Small intestine (tissue), 7 donors: ENCODE results near the gene TLE3. TPM values are rescaled to one million over a fixed set of nuclear protein-coding genes. Genes with fewer than 3 reads are reported as not detected.

Source experiments
- DNase-seq, 2 donors: peaks; one replicate each; pipeline versions ENCODE4 v3.0.0 to v3.0.0-alpha.2; 2013
- FAIRE-seq: peaks from 2 replicates; lab custom pipeline; 2012; peaks lifted over from hg19 to GRCh38; lab: Jason Lieb, UNC
- H3K27ac ChIP-seq, 3 donors: one replicate each; pipeline ENCODE4 v1.5.1; 2013; ENCODE audit warnings: low read length in 2 of 3, mild to moderate bottlenecking in 2 of 3, control low read depth in 1 of 3, inconsistent platforms in 1 of 3, low read depth in 1 of 3, moderate library complexity in 1 of 3
- H3K27me3 ChIP-seq, 3 donors: one replicate each; pipeline ENCODE4 v1.6.1; 2013; ENCODE audit warnings: low read length in 3 of 3, inconsistent platforms in 1 of 3; ENCODE audit not compliant: control insufficient read depth in 3 of 3, insufficient read depth in 3 of 3
- H3K36me3 ChIP-seq, 3 donors: one replicate each; pipeline ENCODE4 v1.6.1; 2013; ENCODE audit warnings: low read length in 3 of 3, inconsistent platforms in 1 of 3, low read depth in 1 of 3, mild to moderate bottlenecking in 1 of 3, moderate library complexity in 1 of 3; ENCODE audit not compliant: control insufficient read depth in 3 of 3, insufficient read depth in 2 of 3
- H3K4me1 ChIP-seq, 3 donors: one replicate each; pipeline ENCODE4 v1.6.1; 2013; ENCODE audit warnings: low read length in 2 of 3, inconsistent platforms in 1 of 3, low read depth in 1 of 3, mild to moderate bottlenecking in 1 of 3, moderate library complexity in 1 of 3; ENCODE audit not compliant: control insufficient read depth in 3 of 3, insufficient read depth in 2 of 3
- H3K4me3 ChIP-seq, 3 donors: one replicate each; pipeline ENCODE4 v1.5.1; 2013; ENCODE audit warnings: low read length in 3 of 3, control low read depth in 1 of 3, inconsistent platforms in 1 of 3, low read depth in 1 of 3, mild to moderate bottlenecking in 1 of 3, moderate library complexity in 1 of 3
- H3K9me3 ChIP-seq, 2 donors: one replicate each; pipeline ENCODE4 v1.6.1; 2013; ENCODE audit warnings: low read depth in 1 of 2, low read length in 1 of 2; ENCODE audit not compliant: control insufficient read depth in 2 of 2, insufficient read depth in 1 of 2
- WGBS, 3 donors: extraction: QIAGEN DNeasy Blood & Tissue Kit; methylation state at CpG; one replicate each; pipeline ENCODE4 v1.1.7; 2013; 5-methylcytosine and 5-hydroxymethylcytosine counted together
- polyA plus RNA-seq, 4 donors: library from polyadenylated mRNA; stranded (reverse) in 3 of 4; unstranded in 1 of 4; fragments of 200-250 nt in 3 of 4; fragments of 120-200 nt in 1 of 4; gene quantifications; one replicate each; pipeline versions ENCODE4 v1.2.1 to v1.2.3, GENCODE V29; 2013
- donor health status: healthy with polysubstance abuse.
- donor health status: control.
- donor health status: control.
- donor health status: Bipolar disorder and iron deficiency.
- donor health status: healthy.

TLE3 gene
- polyA plus RNA-seq, 4 donors: 14.3 to 51.1 (median 18.4) TPM

DNA sequence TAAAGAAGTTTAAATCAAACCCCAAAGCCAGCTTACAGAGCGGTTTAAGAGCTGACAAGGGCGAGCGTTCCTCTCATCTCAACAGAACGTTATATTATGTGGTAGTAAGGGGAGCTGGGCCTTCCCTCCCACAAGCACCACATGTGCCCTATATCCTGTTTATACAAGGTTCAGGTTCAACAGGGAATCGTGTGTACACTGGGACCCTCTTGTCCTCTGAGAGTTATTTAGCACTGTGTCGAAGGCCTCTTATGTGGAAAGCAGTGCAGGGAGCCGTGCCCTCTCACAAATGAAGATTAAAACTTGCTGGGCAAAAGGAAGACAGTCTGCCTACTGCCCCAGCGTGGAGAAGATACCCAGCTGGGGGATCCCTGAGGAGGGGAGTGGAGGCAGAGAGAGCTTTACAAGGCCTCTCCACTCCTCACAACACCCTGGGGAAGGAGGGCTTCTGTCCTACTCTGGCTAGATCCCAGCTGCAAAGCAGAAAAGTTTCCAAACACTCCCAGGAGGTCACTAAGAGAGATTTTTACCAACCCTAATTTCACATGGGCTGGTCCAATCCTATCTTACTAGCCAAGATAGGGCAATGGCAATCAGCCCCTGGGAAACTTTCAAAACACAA is 2.9 kb downstream of the TLE3 start:
- Histone ChIP-seq H3K27ac (peak overlapping the region; percentile 0 to 87 (median 85)), H3K27me3 (no peaks in the 10 kb centered on the region), H3K36me3 (peaks cover 0 to 36% (median 2%) of the 10 kb centered on the region in 3 donors), H3K9me3 (no peaks in the 10 kb centered on the region), H3K4me3 (peak overlapping the region in 2 of 3 donors; percentile 90 to 95), H3K4me1 (peaks cover 5 to 58% (median 27%) of the 10 kb centered on the region in 3 donors)
- 27 to 52% (median 30%) methylated on average over 8 of the region's 8 CpGs for WGBS, 3 donors
- DNase-seq (peak; percentile 35 to 53), FAIRE-seq (no peak)

DNA sequence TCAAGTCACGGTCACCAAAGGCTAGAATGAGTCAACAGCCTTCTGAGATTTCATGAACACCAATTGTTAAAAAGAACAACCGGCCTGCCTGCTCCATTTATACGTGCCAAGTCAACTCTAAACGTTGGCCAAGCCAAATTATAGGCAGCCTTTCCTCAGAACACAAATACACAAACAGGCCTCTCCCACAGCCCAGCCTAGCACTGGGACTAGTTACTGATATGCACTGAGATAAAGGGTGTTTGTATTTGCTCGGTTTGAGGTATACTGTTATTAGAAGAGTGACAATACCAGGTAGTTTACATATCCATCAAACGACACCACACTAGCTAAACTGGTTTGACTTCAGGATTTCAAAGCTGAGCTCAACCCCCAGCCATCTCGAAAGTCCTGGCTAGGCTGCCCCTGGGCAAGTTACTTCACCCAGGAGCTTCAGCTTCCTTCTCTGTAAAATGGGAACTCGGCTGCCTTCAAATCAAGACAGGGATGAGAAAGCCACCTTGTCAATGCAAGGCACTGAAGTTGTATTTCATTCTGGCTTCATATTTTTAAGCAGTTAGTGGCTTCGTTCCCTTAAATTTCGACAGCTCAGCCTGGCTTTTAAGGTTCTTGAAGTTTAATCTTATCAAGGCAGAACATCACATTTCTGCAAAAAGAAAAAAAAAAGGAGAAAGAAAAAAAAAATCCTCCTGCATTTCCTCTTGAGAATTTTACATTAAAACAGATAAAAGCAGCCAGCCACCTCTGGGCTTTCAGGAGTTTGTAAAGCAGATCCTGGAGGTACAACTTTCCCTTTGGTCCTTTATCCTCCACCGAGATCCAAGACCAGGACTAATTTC is 4.0 kb downstream of the TLE3 start:
- Histone ChIP-seq H3K4me1 (peaks cover 7 to 69% (median 36%) of the 10 kb centered on the region in 3 donors), H3K9me3 (no peaks in the 10 kb centered on the region), H3K27me3 (no peaks in the 10 kb centered on the region), H3K27ac (peak overlapping the region; percentile 53 to 85 (median 62)), H3K36me3 (peaks cover 0 to 44% (median 2%) of the 10 kb centered on the region in 3 donors), H3K4me3 (peak overlapping the region in 1 of 3 donors; percentile 90)
- 14 to 39% (median 25%) methylated on average over 11 of the region's 11 CpGs for WGBS, 3 donors
- DNase-seq: peak; percentile 49 to 63
- FAIRE-seq: no peak

DNA sequence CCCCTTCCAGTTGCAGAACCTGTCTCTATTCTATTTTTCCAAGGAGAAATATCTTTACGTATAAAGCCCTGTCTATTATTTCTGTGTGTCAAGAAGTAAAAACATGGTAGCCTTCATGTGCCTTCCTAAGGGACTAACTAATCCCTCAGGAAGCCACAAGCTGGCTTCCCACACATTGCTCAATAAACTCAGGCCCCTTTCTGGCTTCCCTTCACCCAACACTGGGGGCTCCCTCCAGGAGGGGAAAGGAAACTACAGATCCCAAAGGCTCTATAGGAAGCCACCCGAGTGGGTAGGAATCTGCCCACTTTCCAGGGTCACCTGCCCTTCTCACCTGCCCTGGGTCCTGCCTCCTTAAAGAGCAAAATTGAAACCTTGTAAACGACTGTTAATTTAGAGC is 4.6 kb downstream of the TLE3 start:
- WGBS, 3 donors: 15 to 32% (median 25%) methylated on average over 3 of the region's 3 CpGs
- H3K27ac ChIP-seq: peak overlapping the region; percentile 53 to 85 (median 62)
- no peak for FAIRE-seq
- peak in 1 of 2 donors; percentile 32 for DNase-seq
- peak overlapping the region in 2 of 3 donors; percentile 1 to 90 for H3K4me3 ChIP-seq
- H3K27me3 ChIP-seq: no peaks in the 10 kb centered on the region
- no peaks in the 10 kb centered on the region for H3K9me3 ChIP-seq
- H3K4me1 ChIP-seq: peaks cover 7 to 69% (median 36%) of the 10 kb centered on the region in 3 donors
- peaks cover 0 to 45% (median 2%) of the 10 kb centered on the region in 3 donors for H3K36me3 ChIP-seq

DNA sequence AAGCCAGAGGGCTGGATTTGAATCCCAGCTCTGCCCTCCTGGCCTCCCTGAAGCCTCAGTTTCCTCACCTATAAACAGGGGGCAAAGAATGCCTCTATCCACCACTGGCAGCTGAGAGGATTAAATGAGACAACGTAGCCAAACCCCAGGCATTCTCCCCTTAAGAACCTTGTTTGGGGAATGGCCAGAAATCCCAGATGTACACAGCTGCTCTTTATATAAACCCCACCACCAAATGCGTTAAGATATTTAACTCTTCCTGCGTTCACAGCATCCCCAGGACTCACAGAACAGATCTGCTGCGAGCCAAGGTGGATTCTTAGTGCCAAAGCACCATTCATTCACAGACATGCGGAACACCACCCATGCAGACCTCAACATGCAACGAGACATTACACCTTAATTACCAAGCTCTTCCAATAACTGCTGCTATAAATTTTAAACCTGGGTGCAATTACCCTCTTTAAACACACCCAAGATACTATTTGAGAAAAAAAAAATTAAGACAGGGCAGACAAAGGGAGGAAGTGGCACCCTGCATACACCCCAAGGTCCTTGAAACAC is 5.2 kb downstream of the TLE3 start:
- peaks cover 0 to 51% (median 2%) of the 10 kb centered on the region in 3 donors for H3K36me3 ChIP-seq
- no peaks in the 10 kb centered on the region for H3K9me3 ChIP-seq
- peaks cover 7 to 73% (median 36%) of the 10 kb centered on the region in 3 donors for H3K4me1 ChIP-seq
- H3K27me3 ChIP-seq: no peaks in the 10 kb centered on the region
- 23 to 49% (median 45%) methylated on average over 6 of the region's 6 CpGs for WGBS, 3 donors
- FAIRE-seq (no peak), DNase-seq (peak in 1 of 2 donors; percentile 36)
- peak overlapping the region in 2 of 3 donors; percentile 1 to 90 for H3K4me3 ChIP-seq
- peak overlapping the region; percentile 53 to 85 (median 71) for H3K27ac ChIP-seq

DNA sequence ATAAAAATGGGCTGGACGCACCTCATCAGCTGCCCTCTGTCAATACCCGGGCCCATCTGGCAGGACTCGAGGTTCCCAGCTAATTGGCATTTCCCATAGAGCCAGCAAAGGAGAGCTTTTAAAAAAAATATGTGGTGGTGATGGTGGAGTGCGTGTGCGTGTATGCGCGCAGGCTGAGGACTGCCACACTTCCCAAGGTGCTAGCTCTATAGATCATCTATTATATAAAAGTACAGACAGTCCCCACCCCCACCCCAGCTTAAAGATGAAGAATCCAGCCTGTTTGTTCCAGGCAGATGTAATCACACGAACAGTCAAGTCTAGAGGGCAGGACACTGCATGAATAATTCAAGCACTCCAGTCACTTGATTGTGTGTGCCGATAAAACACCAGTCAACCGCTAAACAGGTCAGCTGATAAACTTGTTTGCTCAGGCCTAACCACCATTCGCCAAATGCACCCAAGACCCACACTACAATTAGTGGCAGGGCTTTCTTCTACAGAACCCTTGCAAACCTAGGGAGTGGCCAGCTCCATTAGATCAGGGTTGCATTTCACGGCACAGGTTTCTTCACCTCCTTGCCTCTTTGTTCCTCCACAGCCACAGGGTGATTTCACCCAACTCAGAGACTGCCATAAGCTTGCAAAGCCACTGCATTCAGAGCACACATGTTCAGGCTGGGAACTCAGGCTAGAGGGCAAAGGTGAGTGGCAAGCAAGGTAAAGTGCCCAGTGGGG is 5.8 kb downstream of the TLE3 start:
- 13 to 54% (median 31%) methylated on average over 12 of the region's 12 CpGs for WGBS, 3 donors
- Histone ChIP-seq H3K27ac (peak overlapping the region; percentile 71 to 85 (median 75)), H3K4me1 (peaks cover 9 to 78% (median 36%) of the 10 kb centered on the region in 3 donors), H3K4me3 (peak overlapping the region in 2 of 3 donors; percentile 10 to 90), H3K9me3 (no peaks in the 10 kb centered on the region), H3K36me3 (peaks cover 0 to 55% (median 6%) of the 10 kb centered on the region in 3 donors), H3K27me3 (no peaks in the 10 kb centered on the region)
- DNase-seq (peak; percentile 62 to 87), FAIRE-seq (no peak)

DNA sequence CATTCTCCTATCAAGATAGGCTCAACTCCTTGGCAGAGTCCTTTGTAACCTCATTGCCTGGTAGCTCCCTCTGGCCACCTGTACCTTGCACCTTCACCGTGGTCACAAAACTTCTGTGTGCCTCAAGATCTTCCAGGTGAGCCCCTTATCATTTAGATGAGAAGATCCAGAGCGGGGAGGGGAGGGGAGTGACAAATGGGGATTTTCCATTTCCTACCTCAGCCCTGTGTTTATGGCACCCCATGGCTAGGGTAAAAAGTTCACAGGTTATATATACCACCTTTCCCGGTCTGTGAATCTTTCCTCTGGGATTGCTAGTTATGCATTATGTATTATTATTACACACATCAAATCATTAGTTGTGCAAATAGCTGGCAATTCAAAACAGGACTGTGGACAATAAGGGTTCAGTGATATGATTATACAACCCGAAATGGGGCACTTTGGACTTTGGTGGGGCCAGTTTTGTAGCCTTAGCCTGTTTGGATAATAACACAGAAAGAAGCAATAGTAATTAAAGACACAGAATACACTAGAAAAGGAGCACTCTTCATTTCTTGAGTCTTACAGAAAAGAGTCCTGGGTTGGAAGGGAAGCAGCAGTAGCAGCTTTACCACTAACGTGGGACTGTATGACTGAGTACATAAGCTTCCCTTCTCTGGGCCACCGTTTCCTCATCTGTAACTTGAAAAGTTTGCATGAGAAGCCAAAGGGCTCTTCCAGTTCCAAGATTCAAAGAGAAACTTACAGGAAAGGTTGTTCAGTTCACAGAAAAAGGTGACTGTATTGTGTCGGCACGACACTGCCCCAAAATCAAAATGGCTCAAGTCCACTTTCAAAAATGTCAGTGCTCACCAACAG is 7.1 kb downstream of the TLE3 start:
- 22 to 62% (median 38%) methylated on average over 8 of the region's 8 CpGs for WGBS, 3 donors
- no peaks in the 10 kb centered on the region for H3K27me3 ChIP-seq
- no peaks in the 10 kb centered on the region for H3K9me3 ChIP-seq
- peaks cover 0 to 66% (median 12%) of the 10 kb centered on the region in 3 donors for H3K36me3 ChIP-seq
- FAIRE-seq: no peak
- H3K4me3 ChIP-seq: peak overlapping the region in 1 of 3 donors; percentile 21
- H3K27ac ChIP-seq: peak overlapping the region; percentile 50 to 85 (median 75)
- peaks cover 9 to 78% (median 36%) of the 10 kb centered on the region in 3 donors for H3K4me1 ChIP-seq
- DNase-seq: peak; percentile 89 to 97

DNA sequence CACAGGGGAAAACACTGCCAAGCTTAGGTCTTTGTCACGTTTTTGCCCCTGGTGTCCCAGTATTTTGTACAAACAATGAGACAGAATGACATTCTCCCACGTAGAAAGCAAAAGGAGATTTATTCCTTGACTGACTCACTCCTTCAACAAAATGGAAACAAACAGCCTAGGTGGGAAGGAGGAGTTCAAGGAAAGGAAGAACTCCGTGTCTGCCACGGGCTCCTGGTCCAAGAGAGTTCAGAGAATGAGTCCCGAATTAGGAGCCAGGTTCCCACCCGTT is 8.1 kb downstream of the TLE3 start:
- peak overlapping the region; percentile 59 to 85 (median 65) for H3K27ac ChIP-seq
- peaks cover 9 to 73% (median 33%) of the 10 kb centered on the region in 3 donors for H3K4me1 ChIP-seq
- WGBS, 3 donors: 13 to 61% (median 30%) methylated on average over 6 of the region's 6 CpGs
- H3K36me3 ChIP-seq: peaks cover 0 to 70% (median 15%) of the 10 kb centered on the region in 3 donors
- FAIRE-seq: no peak
- H3K9me3 ChIP-seq: no peaks in the 10 kb centered on the region
- no peaks in the 10 kb centered on the region for H3K27me3 ChIP-seq
- H3K4me3 ChIP-seq: no peak overlapping the region
- no peak for DNase-seq
